Sigmoid colon (tissue), 4 donors: ENCODE data around the gene RCSD1.
"Not testable (repeated sequence)": the region's sequence is repeated elsewhere in the genome, so short reads cannot be mapped to it uniquely, and the experiment has no call there.

ENCODE experiments used
- CTCF ChIP-seq, 4 experiments: fragments of 450-650 bp in 3 of 4; fragments of 200-600 bp in 1 of 4; IDR thresholded peaks; one replicate each; pipeline ENCODE4 v1.5.1; 2016 to 2019; ENCODE audit warnings: antibody characterized with exemption in 4 of 4, mild to moderate bottlenecking in 3 of 4, moderate library complexity in 2 of 4
- EP300 ChIP-seq, 4 donors: sonication (generic); formaldehyde crosslinking; IDR thresholded peaks; one replicate each; pipeline ENCODE4 v1.6.1; 2017; ENCODE audit warnings: antibody characterized with exemption in 4 of 4
- POLR2A ChIP-seq, 2 donors: fragments of 450-650 bp; IDR thresholded peaks; one replicate each; pipeline ENCODE4 v1.6.1; 2016; ENCODE audit warnings: antibody characterized with exemption in 2 of 2, mild to moderate bottlenecking in 2 of 2, moderate library complexity in 2 of 2
- POLR2AphosphoS5 ChIP-seq, 4 donors: sonication (generic); formaldehyde crosslinking; IDR thresholded peaks; one replicate each; pipeline ENCODE4 v1.6.1; 2017; ENCODE audit warnings: antibody characterized with exemption in 4 of 4

- not testable (repeated sequence) for TF ChIP-seq CTCF, POLR2AphosphoS5, EP300, POLR2A (IDR thresholded peaks at IDR 0.05)
Measured at GRCh38 chr1:167742392-167743057, 112.5 kb downstream of the RCSD1 start.
